ENCODE results near the gene BCL2L11.

The BCL2L11 gene

DNA sequence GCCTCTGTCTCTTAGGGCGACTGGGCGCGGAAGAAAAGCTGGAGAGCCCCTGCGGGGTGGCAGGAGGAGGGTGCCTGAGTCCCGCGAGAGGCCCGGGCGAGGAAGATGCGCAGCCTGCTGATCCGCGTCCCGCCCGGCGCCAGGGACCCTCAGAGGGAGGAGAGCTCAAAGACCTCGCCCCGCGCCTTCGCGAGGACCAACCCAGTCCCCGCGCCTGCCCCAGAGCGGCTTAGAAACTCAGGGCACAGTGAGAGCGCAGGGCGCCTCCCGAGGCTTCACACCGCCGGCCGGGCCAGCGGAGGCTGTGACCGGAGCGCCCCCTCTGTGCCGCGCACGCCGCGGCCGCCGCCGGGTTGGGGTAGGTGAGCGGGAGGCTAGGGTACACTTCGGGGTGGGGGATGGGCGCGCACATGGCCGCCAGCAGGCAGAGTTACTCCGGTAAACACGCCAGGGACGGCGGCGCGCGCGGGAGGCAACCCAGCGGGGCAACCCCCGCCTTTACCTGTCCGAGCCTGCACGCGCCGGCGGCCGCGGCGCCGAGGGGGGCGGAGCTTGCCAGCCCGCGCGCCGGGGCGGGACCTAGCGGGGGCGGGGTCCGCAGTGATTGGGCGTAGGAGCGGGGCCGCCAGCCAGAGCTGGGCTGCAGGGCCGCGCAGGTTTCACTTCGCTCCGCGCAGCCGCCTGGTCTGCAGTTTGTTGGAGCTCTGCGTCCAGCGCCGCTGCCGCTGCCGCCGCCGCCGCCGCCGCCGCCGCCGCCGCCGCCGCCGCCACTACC lies at the start of gene BCL2L11:
Gene BCL2L11, plus strand, starts transcription at position 662 of the 775 bp plus-strand sequence. CDS start 2,832 bp downstream, outside the sequence.
- no peak for TF ChIP-seq GATA3 (IDR thresholded peaks at IDR 0.05; ENCODE audit: low read depth, low read length)

GRCh38 chr2:111071600-111072171 lies 49.0 kb upstream of the BCL2L11 start:
- TF ChIP-seq GATA3 (IDR thresholded peaks at IDR 0.05; ENCODE audit: low read depth, low read length) (no peak), GATA2 (IDR thresholded peaks at IDR 0.05; ENCODE audit: low read depth, low read length) (no peak)

DNA sequence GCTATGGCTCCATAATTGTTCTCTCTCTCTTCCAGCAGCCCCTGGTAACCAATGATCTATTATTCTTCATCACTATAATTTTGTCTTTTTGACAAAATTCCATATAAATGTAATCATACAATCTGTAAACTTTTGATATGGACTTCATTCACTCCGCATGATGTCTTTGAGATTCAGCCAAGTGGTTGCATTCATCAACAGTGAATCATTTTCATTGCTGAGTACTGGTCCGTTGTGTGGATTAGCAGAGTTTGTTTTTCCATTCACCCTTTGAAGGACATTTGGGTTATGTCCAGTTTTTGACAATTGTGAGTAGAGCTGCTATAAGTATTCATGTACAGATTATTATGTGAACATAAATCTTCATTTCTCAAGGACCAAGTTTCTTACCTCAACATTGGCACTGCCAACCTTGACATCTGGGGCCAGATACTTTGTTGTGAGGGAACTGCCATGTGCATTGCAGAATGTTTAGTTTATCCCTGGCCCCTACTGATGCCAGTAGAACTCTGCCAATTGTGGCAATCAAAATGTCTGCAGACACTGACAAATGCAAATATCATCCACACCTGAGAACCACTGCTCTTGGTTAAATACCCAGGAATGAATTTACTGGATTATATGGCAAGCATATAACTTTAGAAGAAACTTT lies 48.4 kb upstream of the BCL2L11 start:
- TF ChIP-seq GATA3 (IDR thresholded peaks at IDR 0.05; ENCODE audit: low read depth, low read length) (no peak), GATA2 (IDR thresholded peaks at IDR 0.05; ENCODE audit: low read depth, low read length) (no peak)

GRCh38 chr2:111091811-111092211 lies 28.9 kb upstream of the BCL2L11 start:
- TF ChIP-seq GATA2 (IDR thresholded peaks at IDR 0.05; ENCODE audit: low read depth, low read length) (no peak), GATA3 (IDR thresholded peaks at IDR 0.05; ENCODE audit: low read depth, low read length) (no peak)

DNA sequence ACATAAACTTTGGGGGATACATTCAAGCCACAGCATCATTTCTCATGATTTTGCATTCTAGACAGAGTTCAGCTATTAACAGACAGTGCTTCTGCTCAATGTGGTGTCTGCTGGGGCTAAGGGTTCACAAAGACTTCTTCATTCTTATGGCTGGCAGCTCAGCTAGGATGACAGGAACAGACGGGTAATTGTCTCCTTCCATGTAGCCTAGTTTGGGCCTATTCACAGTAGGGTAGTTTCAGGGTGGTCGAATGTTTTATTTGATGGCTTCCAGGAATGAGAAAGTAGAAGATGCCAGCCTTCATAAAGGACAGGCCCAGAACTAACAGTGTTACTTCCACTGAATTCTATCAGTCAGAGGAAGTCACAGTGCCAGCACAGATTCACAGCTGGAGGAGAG lies 26.0 kb upstream of the BCL2L11 start:
- TF ChIP-seq GATA3 (IDR thresholded peaks at IDR 0.05; ENCODE audit: low read depth, low read length) (no peak), GATA2 (IDR thresholded peaks at IDR 0.05; ENCODE audit: low read depth, low read length) (no peak)

DNA sequence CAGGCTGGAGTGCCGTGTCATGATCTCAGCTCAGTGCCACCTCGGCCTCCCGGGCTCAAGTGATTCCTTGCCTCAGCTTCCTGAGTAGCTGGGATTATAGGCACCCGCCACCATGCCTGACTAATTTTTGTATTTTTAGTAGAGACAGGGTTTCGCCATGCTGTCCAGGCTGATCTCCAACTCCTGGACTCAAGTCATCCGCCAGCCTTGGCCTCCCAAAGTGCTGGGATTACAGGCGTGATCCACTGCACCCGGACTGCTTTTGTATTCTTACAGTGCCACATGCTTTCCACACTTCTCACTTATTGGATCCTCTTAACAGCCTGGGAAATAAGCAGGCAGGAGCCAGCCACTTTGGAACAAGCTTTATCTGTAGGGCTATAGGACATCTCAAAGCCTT lies 25.3 kb upstream of the BCL2L11 start:
- TF ChIP-seq GATA2 (IDR thresholded peaks at IDR 0.05; ENCODE audit: low read depth, low read length) (no peak), GATA3 (IDR thresholded peaks at IDR 0.05; ENCODE audit: low read depth, low read length) (no peak)

GRCh38 chr2:111099402-111099801 lies 21.3 kb upstream of the BCL2L11 start:
- TF ChIP-seq GATA3 (IDR thresholded peaks at IDR 0.05; ENCODE audit: low read depth, low read length), result no peak
- no peak for TF ChIP-seq GATA2 (IDR thresholded peaks at IDR 0.05; ENCODE audit: low read depth, low read length)

GRCh38 chr2:111100087-111100764 lies 20.5 kb upstream of the BCL2L11 start:
- no peak for TF ChIP-seq GATA3 (IDR thresholded peaks at IDR 0.05; ENCODE audit: low read depth, low read length)
- TF ChIP-seq GATA2 (IDR thresholded peaks at IDR 0.05; ENCODE audit: low read depth, low read length), result no peak

DNA sequence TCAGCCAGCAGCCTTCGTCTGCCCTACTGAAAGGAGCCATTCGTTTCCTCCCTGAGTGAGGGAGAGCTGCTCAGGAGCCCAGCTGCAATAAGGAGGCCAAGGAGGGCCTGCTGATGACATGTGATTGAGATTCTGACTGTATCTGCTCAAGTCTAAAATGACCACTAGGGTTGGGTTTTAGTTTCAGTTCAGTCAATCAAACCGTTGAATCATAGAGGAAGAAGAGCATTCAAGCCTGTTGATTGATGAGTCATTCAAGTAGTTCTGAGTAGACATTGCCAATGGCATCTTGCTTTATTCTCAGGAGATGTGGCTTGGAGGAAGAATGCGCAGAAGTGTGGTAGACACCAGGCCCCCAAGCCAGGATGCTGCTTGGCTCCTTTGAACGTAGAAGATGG lies 19.9 kb upstream of the BCL2L11 start:
- TF ChIP-seq GATA2 (IDR thresholded peaks at IDR 0.05; ENCODE audit: low read depth, low read length) (no peak), GATA3 (IDR thresholded peaks at IDR 0.05; ENCODE audit: low read depth, low read length) (no peak)

- TF ChIP-seq GATA3 (IDR thresholded peaks at IDR 0.05; ENCODE audit: low read depth, low read length), result no peak
- TF ChIP-seq GATA2 (IDR thresholded peaks at IDR 0.05; ENCODE audit: low read depth, low read length), result no peak
These were observed 19.1 kb upstream of the BCL2L11 start for GRCh38 chr2:111101592-111101991.

DNA sequence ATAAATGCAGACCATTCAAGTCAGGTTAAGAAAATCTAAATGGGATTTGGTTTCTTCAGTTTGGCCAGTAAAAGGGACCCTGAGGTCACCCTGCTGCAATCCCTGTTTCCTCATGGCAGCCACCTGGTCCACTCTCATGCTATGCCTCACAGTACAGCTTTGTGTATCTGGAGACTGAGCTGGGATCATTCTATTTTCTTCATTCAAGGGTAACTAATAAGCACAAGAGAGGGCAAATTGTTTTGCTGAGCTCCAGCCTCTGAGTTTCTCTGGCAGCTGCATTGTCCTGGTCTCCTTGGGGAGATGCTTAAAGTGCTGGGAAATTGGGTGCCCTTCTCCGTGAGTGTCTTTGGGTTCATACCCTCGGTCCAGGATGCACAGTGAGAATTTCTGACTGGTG lies 18.5 kb upstream of the BCL2L11 start:
- TF ChIP-seq GATA3 (IDR thresholded peaks at IDR 0.05; ENCODE audit: low read depth, low read length) (no peak), GATA2 (IDR thresholded peaks at IDR 0.05; ENCODE audit: low read depth, low read length) (no peak)

DNA sequence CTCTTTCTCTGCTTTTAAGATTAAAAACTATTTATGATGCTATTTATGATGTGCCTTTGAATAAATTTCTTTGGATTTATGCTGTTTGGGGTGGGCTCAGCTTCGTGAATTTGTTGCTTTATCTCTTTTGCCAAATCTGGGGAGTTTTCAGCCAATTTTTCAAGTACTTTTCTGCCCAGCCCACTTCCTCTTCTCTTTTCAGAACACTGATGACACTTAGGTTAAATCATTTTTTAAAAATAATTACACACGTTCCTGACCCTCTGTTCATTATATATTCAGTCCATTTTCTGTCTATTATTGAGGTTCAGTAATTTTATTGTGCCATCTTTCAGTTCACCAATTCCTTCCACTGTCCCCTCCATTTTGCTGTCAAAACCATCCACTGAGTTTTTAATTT lies 14.8 kb upstream of the BCL2L11 start:
- TF ChIP-seq GATA2 (IDR thresholded peaks at IDR 0.05; ENCODE audit: low read depth, low read length) (no peak), GATA3 (IDR thresholded peaks at IDR 0.05; ENCODE audit: low read depth, low read length) (no peak)

DNA sequence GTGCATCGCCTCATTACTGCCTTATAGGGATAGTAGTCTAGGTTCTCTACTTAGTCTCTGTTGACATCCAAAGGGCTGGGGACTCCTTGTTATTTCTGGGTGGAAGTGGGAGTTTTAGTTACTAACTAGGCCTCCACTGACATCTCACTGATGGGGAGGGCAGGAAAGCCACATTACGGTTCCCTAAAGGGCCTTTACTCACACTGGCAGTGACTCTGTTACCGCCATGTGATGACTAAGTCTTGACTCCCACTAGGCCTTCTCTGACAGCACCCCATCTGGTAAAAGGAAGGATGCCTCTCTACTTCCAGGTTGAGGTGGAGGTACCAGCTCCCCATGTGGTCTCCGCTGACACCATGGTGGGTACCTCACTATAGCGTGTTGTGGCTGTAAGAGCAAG lies 14.0 kb upstream of the BCL2L11 start:
- TF ChIP-seq GATA3 (IDR thresholded peaks at IDR 0.05; ENCODE audit: low read depth, low read length), result no peak
- no peak for TF ChIP-seq GATA2 (IDR thresholded peaks at IDR 0.05; ENCODE audit: low read depth, low read length)

- TF ChIP-seq GATA3 (IDR thresholded peaks at IDR 0.05; ENCODE audit: low read depth, low read length), result no peak
- no peak for TF ChIP-seq GATA2 (IDR thresholded peaks at IDR 0.05; ENCODE audit: low read depth, low read length)
These were observed 11.9 kb upstream of the BCL2L11 start for GRCh38 chr2:111108745-111109271.
